Fibroblast of villous mesenchyme (primary cell): ENCODE data around the gene TNFRSF8. TPM values are rescaled to one million over a fixed set of nuclear protein-coding genes. Genes with fewer than 3 reads are reported as not detected.
"Not testable (repeated sequence)": the region's sequence is repeated elsewhere in the genome, so short reads cannot be mapped to it uniquely, and the experiment has no call there.

Source experiments
- DNase-seq: peaks from one replicate; pipeline ENCODE4 v3.0.0-alpha.2; 2010; ENCODE audit warnings: low read depth
- H3K4me3 ChIP-seq: 2 replicates; pipeline ENCODE4 v1.5.1; 2011; ENCODE audit warnings: low read depth, mild to moderate bottlenecking, low read length
- total RNA-seq: library from RNA; depleted of rRNA; stranded (reverse); fragments of >200 nt; gene quantifications from 2 replicates; pipeline ENCODE4 v1.2.3, GENCODE V29; 2012
- TF ChIP-seq, protein P1 (sequence below): IDR thresholded peaks from 2 replicates; pipeline ENCODE4 v1.5.1; 2012; ENCODE audit warnings: low read depth, mild to moderate bottlenecking, low read length; ENCODE audit not compliant: insufficient read depth

TNFRSF8 gene
- total RNA-seq, 1 donor, result 0.86 TPM

DNA sequence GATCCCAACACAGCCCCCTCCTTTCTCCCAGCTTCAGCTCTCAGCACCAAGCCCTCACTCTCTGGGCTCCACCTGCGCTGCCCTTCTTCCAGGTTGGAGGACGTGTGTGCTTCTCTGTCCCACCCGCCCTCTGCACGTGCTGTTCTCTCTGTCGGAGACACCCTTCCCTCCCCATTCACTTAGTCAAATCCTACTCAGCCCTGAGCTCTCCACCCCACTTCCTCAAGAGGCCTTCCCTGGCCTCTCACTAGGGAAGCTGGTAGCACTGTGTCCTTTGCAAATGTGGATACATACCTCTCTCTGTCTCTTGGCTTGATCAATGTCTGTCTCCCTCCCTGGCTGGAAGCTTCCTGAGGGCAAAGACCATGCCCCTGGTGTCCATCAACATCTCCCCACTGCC is 43.0 kb downstream of the TNFRSF8 start:
- TF ChIP-seq, protein P1, sequence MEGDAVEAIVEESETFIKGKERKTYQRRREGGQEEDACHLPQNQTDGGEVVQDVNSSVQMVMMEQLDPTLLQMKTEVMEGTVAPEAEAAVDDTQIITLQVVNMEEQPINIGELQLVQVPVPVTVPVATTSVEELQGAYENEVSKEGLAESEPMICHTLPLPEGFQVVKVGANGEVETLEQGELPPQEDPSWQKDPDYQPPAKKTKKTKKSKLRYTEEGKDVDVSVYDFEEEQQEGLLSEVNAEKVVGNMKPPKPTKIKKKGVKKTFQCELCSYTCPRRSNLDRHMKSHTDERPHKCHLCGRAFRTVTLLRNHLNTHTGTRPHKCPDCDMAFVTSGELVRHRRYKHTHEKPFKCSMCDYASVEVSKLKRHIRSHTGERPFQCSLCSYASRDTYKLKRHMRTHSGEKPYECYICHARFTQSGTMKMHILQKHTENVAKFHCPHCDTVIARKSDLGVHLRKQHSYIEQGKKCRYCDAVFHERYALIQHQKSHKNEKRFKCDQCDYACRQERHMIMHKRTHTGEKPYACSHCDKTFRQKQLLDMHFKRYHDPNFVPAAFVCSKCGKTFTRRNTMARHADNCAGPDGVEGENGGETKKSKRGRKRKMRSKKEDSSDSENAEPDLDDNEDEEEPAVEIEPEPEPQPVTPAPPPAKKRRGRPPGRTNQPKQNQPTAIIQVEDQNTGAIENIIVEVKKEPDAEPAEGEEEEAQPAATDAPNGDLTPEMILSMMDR, result no peak
- DNase-seq, result no peak
- no peak overlapping the region for H3K4me3 ChIP-seq

DNA sequence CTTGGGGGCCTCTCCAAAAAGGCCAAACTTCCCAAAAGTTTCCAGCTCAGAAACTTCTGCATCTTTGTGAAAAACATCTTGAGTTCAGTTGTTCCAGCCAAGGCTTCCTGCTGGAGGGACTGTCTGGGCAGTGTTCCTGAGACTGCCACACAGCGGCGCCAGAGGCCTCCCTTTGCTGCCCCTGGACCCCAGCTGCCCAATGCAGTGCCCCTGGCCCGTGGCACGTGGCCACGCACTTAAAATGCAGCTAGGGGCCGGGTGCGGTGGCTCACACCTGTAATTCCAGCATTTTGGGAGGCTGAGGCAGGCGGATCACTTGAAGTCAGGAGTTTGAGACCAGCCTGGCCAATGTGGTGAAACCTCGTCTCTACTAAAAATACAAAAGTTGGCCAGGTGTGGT is 43.8 kb downstream of the TNFRSF8 start:
- DNase-seq, H3K4me3 ChIP-seq: not testable (repeated sequence)
- TF ChIP-seq, protein P1, result peak; percentile 56

DNA sequence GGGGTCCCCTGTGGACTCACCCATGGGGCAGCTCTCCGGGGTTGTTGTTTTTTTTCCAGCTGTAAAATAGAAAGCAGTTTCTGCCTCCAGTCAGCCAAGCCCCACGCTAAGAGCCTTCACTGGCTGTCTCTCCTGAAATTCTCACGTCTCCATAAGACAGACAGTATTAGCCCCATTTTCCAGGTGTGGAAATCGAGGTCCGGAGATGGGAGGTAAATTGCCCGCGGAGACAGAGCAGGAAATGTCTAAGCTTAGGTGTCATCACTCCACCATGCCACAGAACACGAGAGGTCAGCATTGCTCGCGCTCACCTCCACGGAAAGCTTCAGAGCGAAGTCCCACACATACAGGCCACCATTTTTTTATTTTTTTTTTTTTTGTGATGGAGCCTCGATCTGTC is 44.6 kb downstream of the TNFRSF8 start:
- no peak for DNase-seq
- H3K4me3 ChIP-seq, result no peak overlapping the region
- TF ChIP-seq, protein P1, result no peak

DNA sequence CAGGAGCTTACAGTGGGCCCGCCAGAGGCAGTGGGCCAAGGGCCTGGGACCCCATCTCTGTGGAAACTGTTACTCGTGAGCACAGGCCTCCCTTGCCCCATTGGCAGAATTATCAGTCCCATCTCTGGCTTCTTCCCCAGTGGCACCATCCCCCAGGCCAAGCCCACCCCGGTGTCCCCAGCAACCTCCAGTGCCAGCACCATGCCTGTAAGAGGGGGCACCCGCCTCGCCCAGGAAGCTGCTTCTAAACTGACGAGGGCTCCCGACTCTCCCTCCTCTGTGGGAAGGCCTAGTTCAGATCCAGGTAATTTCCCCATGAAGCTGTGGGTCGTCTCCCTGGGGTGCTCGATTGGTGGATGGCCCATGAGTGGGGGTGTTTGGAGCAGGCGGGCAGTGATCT is 46.8 kb downstream of the TNFRSF8 start:
- H3K4me3 ChIP-seq, result no peak overlapping the region
- TF ChIP-seq, protein P1, result no peak
- no peak for DNase-seq

DNA sequence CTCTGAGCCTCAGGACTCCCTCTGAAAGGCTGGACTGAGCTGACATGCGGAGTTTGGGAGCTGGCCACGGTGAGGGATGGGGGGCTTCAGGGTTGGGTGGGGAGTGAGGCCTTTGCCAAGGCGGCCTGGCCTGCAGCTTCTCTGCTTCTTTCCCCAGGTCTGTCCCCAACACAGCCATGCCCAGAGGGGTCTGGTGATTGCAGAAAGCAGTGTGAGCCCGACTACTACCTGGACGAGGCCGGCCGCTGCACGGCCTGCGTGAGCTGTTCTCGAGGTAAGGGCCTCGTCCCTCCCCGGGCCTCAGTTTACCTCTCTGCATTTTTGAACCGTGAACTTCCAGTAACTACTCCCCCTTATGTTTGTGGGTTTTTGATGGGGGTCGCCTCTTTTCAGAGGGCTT is 48.6 kb downstream of the TNFRSF8 start:
- DNase-seq, result no peak
- H3K4me3 ChIP-seq, result no peak overlapping the region
- TF ChIP-seq, protein P1, result no peak

DNA sequence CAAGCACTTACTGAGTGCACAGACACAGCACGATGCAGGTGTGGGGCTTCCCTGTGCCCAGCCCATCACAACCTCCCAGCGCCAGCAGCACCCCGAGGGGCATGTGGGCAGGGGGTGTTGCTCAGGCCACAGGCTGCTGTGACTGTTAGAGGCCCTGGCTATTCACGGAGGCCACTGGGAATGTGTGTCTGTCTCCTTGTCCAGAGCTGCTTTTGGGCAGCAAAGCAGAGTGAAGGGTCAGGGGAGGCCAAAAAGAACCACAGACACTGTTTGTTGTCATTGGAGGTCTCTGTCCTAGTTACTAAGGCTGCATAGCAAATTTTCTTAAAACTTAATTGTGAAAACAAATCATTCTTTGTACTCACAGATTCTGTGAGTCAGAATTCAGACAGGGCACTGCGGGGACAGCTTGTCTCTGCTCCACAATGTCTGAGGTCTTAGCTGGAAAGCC is 49.6 kb downstream of the TNFRSF8 start:
- H3K4me3 ChIP-seq, result no peak overlapping the region
- DNase-seq, result peak; percentile 28
- TF ChIP-seq, protein P1, result no peak

DNA sequence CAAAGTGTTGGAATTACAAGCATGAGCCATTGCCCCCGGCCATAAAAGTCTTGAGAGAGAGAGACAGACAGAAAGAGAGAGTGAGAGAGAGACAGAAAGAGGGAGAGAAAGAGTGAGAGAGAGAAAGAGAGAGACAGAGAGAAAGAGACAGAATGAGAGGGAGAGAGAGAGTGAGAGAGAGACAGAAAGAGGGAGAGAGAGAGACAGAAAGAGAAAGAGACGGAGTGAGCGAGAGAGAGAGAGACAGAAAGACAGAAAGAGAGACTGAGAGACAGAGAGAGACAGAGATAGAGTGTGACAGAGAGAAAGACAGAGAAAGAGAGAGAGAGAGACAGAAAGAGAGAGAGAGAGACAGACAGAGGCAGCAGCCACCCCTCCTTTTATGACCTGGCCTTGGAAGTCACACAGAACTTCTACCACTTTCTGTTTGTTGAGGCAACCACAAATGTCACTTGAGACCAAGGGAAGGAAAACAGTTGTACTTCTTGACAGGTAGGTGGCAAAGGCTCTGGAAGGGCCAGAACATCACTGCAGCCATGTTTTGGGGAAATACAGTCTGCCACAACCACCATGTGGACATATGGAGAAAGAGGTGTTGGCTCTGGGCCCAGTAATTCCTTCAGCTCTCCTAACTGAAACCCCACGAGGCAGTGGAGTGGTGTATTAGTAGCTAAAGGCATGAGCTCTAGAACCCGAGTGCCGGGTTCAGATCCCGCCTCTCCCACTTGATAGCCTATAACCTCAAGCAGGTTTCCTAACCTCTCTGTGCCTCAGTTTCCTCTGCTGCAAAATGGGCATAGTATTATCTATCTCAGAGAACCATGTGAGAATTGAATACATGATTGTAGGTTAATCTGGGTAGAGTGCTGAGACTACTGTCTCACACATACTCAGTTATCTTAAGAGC is 50.6 kb downstream of the TNFRSF8 start:
- TF ChIP-seq, protein P1, result no peak
- H3K4me3 ChIP-seq, result no peak overlapping the region
- DNase-seq, result peak; percentile 62
